ENCODE data around the gene SLC4A4. TPM values are rescaled to one million over a fixed set of nuclear protein-coding genes. Genes with fewer than 3 reads are reported as not detected.

The SLC4A4 gene
- total and polyA plus RNA-seq, 2 of the 13 experiments (the other 11 are each of a cell fraction or from before 2014, with no cell fraction given), result 0.01 TPM; not detected in 1

DNA sequence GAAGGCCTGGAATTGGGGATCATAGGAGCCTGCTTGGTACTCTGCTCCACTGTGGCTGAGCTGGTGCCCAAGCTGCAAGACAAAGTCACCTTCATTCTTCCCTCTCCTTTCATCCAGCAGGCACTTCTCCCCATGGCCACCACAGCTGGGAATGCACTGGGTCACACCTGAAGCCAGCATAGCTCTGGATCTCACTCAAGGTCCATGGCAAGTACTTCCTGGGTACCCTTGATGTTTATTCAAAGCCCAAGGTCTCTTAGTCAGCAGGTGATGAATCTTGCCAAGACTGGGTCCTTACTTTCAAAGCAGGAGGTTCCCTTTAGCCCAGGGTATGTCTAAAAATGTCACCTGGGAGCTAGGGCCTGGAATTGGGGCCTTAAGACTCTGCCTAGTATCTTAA is 4.9 kb upstream of the SLC4A4 start:
- FAIRE-seq (no peak), ATAC-seq (no peak), DNase-seq (ENCODE audit: low spot score) (no peak)
- CTCF ChIA-PET (ENCODE audit: low intra/inter-chr PET ratio, low total read pairs), result no interaction called here
- Histone ChIP-seq H3K36me3 (replicated peaks in 1 of 2; ENCODE audit: control insufficient read depth in 1 of 2, insufficient read depth in 2 of 2, low read length in 2 of 2) (no peaks in the 10 kb centered on the region), H3K27ac (ENCODE audit: extremely low read length, insufficient read depth, low read length) (no peak overlapping the region), H3K4me1 (ENCODE audit: insufficient read depth, low read length) (no peaks in the 10 kb centered on the region), H2AFZ (ENCODE audit: low read length) (no peak overlapping the region), H3K4me2 (ENCODE audit: low read depth, low read length) (no peak overlapping the region), H3K9me3 (ENCODE audit: low read length) (no peaks in the 10 kb centered on the region), H3K79me2 (ENCODE audit: insufficient read depth, low read length) (no peaks in the 10 kb centered on the region), H3K27me3 (ENCODE audit: control insufficient read depth in 1 of 2, insufficient read depth in 2 of 2, low read length in 2 of 2) (no peaks in the 10 kb centered on the region), H4K20me1 (ENCODE audit: insufficient read depth, low read length) (no peaks in the 10 kb centered on the region), H3K4me3 (replicated peaks in 1 of 3; ENCODE audit: insufficient read depth in 1 of 3, low read depth in 2 of 3, low read length in 3 of 3) (no peak overlapping the region), H3K9ac (ENCODE audit: insufficient read depth, low read depth, low read length) (no peak overlapping the region)
- TF ChIP-seq KDM6A (CRISPR knock-in tag; IDR thresholded peaks at IDR 0.05; ENCODE audit: low read depth) (no peak), SNAI1 (CRISPR knock-in tag; IDR thresholded peaks at IDR 0.05; ENCODE audit: borderline replicate concordance) (no peak), ZNF607 (CRISPR knock-in tag; IDR thresholded peaks at IDR 0.05; ENCODE audit: borderline replicate concordance) (no peak), ZNF564 (CRISPR knock-in tag; IDR thresholded peaks at IDR 0.05) (no peak), HES4 (CRISPR knock-in tag; IDR thresholded peaks at IDR 0.05; ENCODE audit: borderline replicate concordance) (no peak), ZNF670 (CRISPR knock-in tag; IDR thresholded peaks at IDR 0.05; ENCODE audit: borderline replicate concordance) (no peak)
- TF ChIP-seq, protein P1, sequence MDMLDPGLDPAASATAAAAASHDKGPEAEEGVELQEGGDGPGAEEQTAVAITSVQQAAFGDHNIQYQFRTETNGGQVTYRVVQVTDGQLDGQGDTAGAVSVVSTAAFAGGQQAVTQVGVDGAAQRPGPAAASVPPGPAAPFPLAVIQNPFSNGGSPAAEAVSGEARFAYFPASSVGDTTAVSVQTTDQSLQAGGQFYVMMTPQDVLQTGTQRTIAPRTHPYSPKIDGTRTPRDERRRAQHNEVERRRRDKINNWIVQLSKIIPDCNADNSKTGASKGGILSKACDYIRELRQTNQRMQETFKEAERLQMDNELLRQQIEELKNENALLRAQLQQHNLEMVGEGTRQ (IDR thresholded peaks at IDR 0.05; ENCODE audit: low read depth, low read length), result no peak
- TF ChIP-seq, protein P1 (CRISPR knock-in tag; IDR thresholded peaks at IDR 0.05; ENCODE audit: borderline replicate concordance), result no peak
- BruUV-seq (replicated peaks), result no TSS peak
- intact Hi-C loops (cut with micrococcal nuclease; ENCODE audit: unreplicated experiment), result no loop called here
- in situ Hi-C loops (cut with HindIII; ENCODE audit: extremely low pct_ligation_motif_present, low pct_unique_long_range_greater_than_20kb), result no loop called here
- POLR2A ChIA-PET, result no interaction called here

Measured in HepG2 (cell line).